IPS DF 19.7 (cell line): ENCODE data around the gene EPS15.
"Not testable (repeated sequence)": the region's sequence is repeated elsewhere in the genome, so short reads cannot be mapped to it uniquely, and the experiment has no call there.

Source experiments
- DNase-seq: peaks from one replicate; pipeline ENCODE4 v3.0.0-alpha.2; 2013; ENCODE audit warnings: low read depth, low spot score

EPS15 gene

DNA sequence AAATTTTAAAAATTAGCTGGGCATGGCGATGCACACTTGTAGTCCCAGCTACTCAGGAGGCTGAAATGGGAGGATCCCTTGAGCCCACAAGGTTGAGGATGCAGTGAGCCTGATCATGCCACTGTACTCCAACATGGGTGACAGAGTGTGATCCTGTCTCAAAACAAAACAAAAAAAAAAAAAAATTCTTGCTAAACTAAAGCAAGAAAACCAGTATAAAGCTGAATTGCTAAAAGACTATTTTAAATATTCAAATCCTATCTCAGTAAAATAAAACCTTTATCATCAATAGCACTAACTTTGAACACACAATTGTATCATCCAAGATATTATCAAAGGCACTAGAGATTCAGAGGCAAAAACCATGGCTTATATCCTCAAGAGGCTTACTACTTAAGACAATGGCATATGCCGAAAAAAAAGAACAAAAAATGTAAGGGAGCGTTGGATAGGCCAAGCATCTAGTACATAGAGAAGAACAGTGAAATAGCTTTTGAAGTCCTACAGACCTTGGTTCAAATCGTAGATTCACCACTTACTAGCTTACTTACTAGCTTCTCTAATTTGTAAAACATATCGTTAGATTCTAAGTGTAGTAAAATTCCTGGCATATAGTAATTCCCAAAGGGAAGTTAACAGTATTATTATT lies 3.6 kb downstream of the EPS15 start:
- no peak for DNase-seq

DNA sequence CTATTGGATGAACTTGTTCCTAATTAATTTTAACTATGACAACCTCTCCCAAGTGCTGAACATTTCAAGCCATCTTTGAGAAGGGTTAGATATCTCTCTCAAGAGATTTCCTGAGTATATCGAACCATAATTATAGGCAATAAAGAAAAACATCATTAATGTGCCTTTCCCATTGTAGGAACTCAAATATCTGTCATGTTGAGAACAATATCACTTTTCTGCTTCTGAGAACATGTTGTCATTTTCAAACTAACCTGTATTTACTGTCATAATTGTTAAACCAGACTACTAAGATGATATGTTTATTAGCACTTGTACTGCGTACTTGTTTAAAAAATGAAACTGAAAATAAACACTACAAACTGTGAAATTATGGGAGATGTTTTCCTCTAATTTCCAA lies 4.3 kb downstream of the EPS15 start:
- no peak for DNase-seq

DNA sequence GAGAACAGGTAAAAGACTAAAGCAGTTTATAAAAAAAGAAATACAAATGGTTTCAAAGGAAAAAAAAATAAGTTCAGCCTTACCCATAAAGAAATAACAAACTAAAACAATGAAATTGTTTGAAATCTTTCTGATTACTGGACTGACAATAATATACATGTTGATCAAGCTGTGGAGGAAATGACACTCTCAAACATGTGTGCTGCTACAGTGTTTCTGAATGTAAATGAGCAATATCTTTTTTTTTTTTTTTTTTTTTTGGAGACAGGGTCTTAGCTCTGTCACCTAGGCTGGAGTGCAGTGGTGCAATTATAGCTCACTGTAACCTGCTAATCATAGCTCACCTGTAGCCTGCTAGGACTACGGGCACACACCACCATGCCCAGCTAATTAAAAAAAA lies 6.5 kb downstream of the EPS15 start:
- DNase-seq, result no peak

DNA sequence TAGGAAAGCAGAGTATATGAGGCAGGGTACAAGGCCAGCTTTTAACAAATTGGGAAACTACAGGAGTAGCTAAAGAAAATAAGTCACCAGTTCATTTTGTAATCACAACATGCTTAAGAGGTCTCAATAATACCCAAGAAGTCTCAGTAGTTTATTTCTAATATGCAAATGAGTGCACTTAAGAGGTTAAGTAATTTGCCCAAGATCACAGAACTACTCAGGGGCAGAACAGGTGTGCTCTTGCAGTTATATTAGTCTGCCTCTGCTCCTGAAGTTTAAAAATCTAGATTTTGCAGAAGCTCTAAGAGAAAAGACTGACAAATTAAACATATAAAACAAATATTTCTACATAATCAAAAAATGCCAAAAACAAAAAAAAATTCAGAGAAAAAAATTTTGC lies 6.9 kb downstream of the EPS15 start:
- DNase-seq, result no peak

DNA sequence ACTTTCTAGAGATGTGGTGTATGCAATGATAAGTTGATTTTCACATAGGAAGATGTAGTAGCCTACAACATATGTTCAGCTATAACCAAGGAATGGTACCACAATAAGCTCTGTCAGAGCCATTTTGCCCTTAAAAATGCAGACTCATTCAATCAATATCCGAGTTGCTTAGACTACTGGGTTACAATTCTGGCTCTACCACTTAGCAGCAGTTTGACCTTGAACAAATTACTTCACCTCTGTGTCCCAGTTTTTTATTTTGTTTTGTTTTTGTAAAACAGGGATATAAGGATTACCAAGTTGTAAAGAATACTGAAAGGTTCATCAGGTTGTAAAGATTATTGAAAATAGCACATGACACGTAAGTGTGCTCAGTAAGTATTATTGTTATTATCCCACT lies 9.3 kb downstream of the EPS15 start:
- no peak for DNase-seq

DNA sequence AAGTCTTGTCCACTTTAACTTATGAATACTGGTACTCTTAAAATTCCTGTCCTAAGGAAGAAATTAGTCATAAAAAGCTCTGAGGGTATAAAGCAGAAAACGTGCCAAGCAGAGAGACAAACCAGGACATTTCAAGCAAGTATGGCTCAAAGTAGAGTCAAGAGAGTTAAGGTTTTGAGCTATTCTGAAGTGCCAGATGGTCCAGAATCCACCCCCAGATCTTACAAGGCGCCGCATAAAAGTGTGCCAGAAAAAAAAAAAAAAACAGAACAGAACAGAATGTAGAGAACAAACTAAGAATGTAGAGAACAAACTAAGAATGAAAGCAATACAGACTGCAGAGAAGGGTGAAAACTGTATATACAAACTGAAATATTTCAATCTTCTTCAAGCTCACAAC lies 12.5 kb downstream of the EPS15 start:
- no peak for DNase-seq

DNA sequence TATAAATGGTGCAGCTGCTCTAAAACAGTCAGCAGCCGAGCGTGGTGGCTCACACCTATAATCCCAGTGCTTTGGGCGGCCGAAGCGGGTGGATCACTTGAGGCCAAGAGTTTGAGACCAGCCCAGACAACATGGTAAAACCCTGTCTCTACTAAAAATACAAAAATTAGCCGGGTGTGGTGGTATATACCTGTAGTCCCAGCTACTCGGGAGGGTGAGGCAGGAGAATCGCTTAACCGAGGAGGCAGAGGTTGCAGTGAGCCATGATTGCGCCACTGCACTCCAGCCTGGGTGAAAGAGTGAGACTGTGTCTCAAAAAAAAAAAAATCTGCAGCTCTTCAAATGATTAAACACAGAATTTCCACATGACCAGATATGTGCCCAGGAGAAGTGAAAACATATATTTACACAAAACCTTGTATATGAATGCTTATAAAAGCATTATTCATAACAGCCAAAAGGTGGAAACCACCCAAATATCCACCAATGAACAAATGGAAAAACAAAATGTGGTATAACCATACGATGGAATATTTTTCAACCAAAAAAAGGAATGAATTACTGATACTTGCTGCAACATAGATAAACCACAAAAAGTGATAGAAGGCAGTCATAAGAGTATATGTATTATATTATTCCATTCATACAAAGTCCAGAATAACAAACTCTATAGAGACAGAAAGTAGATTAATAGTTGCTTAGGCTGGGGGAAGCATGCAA lies 14.1 kb downstream of the EPS15 start:
- no peak for DNase-seq

DNA sequence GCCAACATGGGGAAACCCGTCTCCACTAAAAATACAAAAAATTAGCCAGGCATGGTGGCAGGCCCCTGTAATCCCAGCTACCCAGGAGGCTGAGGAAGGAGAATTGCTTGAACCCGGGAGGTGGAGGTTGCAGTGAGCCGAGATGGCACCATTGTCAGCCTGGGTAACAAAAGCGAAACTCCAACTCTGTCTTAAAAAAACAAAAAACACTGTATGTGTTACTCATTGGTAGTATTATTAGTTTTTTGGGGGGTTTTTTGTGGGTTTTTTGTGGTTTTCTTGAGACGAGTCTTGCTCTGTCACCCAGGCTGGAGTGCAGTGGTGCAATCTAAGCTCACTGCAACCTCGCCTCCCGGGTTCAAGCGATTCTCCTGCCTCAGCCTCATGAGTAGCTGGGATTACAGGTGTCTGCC lies 17.8 kb downstream of the EPS15 start:
- DNase-seq, result not testable (repeated sequence)

DNA sequence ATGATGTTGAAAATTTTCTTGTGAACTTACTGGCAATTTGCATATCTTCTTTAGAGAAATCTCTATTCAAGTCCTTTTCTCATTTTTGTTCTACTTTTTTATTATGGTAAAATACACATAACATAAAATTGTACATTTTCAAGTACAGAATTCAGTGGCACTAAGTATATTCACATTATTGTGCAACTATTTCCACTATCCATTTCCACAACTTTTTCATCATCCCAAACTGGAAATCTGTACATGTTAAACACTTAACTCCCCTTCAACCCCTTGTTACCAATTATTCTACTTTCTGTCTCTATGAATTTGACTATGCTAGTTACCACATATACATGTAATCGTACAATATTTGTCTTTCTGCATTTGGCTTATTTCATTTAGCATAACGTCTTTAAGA lies 19.4 kb downstream of the EPS15 start:
- no peak for DNase-seq

DNA sequence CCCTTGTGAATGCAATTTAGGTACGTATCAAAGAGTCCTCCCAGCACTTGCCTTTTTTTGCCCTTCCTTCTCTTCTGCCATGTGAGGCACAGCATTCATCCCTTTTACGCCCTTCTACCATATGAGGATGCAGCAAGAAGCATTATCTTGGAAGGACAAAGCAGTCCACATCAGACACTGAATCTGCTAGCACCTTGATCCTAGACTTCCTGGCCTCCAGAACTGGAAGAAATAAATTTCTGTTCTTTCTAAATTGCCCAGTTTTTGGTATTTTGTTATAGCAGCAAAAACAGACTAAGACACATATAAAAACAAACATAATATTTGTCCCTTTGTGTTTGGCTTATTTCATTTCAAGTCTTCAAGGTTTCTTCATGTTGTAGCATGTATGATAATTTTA lies 20.1 kb downstream of the EPS15 start:
- DNase-seq, result no peak

DNA sequence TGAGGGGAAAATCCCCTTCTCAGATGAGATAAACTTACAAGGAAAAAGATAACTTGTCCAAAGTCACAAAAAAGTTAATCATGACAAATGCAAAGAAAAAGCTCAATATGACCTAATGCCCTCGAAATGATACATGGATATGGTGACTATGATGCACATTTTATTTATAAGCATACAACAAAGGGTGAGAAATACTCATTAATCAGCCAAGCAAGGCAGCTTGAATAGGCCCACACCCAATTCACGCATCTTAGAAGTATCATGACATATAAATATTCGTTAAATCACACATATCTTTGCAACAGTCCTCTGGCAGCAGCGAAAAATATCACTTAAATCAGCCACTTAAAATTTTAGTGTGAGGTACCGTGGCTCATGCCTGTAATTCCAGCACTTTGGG lies 21.7 kb downstream of the EPS15 start:
- no peak for DNase-seq

DNA sequence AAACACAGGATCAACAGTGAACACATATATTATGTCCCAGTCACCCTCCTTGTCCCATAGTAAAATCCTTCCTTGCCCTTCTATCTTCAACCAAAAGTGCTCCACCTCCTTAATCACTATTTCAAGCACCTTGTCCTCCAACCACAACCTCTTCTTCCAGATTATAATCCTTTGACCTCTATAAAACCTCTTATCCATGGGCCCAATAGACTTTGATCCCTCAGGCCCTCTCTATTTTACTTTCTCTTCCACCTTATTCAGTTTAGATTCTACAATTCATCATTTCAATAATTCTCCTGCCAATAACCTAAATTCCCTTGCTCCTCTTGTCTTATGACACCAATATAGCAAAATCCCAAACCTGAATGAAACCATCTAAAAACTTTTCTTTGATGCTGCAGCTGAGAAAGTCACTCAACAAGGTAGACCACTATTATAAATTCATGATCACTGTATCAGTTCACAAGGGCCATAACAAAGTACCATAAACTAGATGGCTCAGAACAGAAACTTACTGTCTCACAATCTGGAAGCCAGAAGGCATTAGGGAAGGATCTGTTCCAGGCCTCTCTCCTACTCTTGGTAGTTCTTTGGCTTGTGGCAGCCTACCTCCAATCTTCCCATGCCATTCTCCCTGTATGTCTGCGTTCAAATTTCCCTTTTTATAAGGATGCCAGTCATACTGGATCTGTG lies 24.8 kb downstream of the EPS15 start:
- DNase-seq, result no peak

DNA sequence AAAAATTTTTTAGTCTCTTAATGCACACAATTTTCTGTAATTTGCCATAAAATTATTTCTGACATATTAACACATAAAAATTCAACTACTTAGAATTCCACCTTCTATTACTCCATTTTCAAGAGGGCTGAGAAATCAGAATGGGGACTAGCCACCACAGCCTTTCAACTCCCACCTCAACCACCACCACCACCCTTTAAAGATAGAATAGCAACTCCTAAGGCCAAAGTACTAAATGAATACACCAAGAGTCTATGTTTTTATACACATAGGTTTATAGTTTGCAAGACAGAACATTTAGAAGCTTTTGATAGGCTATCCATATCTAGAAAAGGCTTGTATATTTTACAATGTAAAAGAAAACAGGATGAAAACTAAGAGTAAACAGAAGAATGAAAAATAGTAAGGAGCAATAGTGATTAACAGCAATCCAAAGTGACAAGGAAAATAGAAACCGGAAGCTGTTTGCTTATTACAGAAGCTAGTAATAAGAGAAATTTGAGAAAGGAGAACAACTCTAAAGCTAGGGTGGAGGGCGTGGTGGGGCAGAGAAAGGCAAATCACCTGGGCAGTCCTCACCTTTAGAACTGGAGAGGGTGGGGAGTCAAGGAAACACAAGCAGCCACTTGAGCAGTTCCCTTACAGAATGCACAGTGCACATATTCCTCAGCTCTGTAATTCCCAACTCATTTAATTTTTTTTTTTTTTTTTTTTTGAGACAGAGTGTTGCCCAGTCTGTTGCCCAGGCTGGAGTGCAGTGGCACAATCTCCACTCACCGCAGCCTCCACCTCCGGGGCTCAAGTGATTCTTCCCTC lies 27.7 kb downstream of the EPS15 start:
- DNase-seq, result no peak

DNA sequence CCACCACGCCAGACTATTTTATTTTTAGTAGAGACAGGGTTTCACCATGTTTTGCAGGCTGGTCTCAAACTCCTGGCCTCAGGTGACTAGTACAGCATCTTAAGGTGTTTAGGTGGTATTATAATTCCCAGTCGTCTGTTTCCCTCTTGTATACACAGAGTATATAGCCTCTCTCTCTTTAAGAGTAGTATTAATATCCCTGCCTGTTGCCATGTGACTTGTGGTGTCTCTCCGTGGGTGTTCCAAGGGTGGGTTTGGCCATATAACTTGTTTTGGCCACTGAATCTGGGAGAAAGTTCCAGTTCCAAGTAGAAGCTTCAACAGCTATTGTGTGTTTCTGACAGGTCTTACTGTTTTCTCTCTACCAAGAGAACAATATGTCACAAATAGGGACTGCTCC lies 29.6 kb downstream of the EPS15 start:
- no peak for DNase-seq

DNA sequence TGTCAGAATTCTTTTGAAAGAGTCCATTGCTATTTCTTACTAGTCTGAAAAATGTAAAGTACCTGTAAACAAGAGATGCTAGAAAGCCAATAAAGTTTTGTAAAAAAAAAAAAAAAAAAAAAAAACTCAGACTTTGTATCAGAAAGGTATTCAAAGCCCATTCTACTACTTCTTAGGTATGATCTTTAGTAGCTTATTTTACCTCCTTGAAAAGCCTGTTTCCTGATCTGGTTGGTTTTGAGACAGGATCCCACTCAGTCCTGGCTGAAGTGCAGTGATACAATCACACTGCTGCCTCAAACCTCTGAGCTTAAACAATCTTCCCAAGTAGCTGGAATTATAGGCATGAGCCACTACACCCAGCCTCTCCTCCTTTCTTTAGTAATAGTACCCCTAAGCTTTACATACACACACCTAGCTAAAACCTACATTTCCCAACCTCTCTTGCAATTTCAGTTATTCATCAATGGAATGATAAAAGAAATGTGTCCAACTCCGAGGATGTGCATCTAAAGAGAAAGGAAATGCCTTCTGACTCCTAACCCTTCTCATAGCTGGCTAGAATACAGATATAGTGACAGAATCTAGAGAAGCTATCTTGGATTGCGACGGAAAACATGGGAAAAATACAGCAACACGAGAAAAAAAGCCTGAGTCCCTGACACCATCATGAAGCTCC lies 30.6 kb downstream of the EPS15 start:
- DNase-seq, result no peak

DNA sequence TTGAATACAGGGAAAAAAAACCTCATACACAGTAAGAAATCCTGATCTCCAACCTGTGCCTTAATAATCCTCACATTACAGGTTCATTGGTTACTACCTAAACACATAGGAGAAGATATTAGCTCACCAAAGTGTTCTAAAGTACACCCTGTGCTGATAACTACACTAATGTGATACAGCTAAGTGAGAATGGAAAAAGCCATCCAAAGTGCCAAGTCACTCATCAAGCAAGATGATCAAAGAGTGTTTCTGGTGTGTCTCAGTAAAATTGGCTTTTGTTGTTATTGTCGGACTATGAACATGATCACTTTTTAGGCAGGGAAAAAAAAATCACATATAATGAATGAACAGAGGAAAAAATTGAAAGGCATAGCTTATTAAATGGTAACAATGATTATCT lies 31.4 kb downstream of the EPS15 start:
- DNase-seq, result no peak

DNA sequence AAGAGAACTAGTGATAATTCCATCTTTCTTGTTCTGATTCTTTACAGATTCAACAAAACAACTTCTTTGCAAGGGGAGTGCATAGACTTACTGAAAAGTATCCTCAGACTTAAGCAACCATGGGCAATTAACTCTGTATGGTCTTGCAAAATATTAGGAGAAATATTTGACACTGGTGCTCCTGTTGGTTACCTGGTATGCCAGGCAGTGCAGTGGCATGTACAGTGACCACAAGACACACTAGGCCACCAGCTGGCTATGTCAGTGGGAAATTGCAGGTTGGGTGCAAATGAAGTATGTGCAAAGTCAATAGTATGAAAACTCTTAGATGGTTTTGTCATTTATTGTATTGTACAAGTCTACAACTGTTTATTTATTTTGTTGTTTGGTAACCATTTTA lies 34.5 kb downstream of the EPS15 start:
- no peak for DNase-seq

DNA sequence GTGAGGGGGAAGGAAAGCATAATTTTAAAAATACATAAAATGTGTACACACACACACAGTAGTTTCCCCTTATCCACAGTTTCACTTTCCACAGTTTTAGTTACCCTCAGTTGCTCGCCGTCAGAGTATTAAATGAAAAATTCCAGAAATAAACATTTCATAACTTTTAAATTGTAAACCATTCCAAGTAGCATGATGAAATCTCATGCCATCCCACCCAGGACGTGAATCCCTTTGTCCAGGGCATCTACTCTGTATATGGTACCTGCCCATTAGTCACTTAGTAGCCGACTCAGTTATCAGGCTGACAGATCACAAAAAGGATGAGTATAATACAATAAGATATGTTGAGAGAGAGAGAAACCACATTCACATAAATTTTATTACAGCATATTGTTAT lies 36.2 kb downstream of the EPS15 start:
- DNase-seq, result no peak

DNA sequence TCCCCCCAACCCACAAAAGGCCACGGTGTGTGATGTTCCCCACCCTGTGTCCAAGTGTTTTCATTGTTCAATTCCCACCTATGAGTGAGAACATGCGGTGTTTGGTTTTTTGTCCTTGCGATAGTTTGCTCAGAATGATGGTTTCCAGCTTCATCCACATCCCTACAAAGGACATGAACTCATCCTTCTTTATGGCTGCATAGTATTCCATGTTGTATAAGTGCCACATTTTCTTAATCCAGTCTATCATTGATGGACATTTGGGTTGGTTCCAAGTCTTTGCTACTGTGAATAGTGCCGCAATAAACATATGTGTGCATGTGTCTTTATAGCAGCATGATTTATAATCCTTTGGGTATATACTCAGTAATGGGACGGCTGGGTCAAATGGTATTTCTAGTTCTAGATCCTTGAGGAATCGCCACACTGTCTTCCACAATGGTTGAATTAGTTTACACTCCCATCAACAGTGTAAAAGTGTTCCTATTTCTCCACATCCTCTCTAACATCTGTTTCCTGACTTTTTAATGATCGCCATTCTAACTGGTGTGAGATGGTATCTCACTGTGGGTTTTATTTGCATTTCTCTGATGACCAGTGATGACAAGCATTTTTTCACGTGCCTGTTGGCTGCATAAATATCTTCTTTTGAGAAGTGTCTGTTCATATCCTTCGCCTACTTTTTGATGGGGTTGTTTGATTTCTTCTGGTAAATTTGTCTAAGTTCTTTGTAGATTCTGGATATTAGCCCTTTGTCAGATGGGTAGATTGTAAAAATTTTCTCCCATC lies 44.0 kb downstream of the EPS15 start:
- DNase-seq, result not testable (repeated sequence)

DNA sequence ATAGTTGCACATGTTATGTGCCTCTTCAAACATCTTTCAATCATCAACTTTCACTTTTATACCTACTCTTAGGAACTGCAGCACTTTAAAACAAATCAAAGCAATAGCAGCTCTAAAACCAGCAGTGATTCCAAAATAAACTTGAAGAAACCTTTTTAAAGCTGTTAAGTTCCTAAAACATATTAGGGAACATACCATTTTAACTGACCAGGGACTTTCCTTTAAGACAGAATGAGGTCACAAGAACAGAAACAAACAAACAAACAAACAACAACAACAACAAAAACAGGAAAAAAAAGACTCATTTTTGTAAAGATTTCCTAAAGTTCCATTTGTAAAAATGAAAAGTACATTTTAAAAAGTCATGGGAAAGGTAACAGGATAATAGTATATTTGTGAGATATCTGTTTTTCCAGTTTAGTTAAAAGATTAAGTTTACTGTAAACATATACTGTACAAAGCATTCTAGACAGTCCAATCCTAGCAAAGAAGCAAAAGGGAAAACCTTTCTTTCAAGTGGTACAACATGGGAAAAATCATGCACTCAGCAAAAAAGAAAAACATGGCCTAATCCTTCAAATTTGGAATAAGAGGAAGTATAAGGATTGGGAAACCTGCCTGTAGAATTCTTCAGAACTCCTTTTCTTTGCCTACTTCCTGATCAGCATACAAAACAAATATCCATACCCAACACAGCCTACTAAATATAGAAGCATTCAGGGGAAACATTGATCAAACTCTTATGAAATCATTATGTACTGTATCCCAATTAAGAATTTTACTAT lies 45.5 kb downstream of the EPS15 start:
- DNase-seq, result no peak
